Measurements from ENCODE around the gene SLC30A7. TPM values are rescaled to one million over a fixed set of nuclear protein-coding genes. Genes with fewer than 3 reads are reported as not detected.

SLC30A7 gene
- total RNA-seq, result 24.3 and 31.8 TPM in 2 replicates

DNA sequence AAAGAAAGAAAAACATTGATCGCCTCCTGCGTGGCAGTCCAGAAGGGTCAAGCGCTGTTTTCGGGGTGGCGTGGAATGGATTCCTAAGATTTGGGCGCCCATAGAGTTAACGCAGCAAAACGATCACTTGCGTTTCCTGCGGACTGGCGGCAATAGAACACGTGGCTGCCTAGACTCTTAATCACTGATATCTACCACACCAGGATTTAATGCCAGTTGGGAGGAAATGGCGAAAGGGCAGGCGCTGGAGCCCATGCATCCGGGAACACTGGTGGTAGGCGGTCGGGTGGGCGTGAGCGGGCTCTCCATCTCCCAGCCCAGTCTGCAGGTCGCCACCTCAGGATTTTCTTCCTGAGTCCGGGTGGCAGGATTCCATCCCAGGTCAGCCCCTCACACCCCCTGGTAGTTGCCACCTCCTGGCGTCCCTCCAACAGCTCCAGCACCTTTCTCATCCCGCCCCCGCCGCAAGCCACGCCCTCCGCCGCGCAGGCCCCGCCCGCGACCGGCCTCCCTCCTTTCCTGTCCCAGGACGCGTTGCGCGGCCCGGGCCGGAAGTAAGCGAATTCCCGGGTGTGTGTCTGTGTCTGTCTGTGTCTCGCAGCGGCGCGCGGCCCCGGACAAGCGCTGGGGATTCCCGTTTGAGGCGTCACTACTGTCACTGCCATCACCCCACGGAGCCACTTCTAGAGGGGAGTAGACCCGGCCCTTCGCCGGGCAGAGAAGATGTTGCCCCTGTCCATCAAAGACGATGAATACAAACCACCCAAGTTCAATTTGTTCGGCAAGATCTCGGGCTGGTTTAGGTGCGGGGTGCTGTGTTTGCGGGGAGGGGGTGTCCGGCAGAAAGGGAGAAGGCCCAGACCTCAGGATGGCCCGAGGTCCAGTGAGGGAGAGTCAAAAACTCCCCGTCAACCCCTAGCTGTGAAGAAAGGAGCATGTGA lies at the start of gene SLC30A7:
TSS of gene SLC30A7 (plus strand) at position 551 of the 941 bp plus-strand sequence. CDS start at position 724, 173 bp downstream.

DNA sequence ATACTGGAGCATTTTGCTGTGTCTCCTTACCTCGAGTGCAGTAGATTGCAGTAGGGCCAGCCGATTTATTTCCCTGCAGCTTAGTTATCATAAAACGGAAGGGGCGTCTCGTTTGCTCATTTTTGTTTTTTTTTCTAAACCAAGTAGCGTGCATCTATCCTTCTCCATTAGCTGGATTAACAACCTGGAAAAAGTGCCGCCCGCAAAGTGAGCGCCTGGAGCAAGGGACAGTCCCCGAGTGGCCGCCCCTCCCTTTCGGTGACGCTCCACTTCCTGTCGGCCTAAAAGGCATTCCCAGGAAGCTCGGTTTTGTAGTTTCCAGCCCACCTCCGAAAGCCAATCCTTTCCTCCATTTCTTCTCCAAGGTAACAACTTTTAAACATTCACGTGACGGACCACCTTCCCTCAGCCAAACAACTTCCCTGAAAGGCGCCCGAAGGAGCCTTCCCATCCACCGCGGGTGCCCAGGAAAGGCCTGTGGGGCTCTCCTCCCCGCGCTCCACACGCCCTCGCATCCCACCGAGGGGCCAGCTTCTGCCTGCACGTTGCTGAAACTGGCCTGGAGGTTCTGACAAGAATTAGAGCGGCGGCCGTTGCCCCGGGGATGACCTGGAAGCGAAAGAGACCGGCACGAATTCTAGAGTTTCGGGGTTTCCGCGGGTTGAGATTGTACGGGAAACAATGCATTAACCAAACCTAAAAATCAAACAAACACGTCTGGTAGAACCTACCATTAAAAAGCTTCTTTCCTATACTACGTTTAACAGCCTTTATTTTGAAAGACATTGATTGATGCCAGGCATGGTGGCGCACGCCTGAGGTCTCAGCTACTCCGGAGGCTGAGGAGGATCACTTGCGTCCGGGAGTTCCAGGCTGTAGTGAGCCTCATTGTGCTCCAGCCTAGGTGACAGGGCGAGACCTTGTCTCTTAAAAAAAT lies 1.0 kb upstream of the SLC30A7 start, which contains the start of gene EXTL2:
TSS of gene EXTL2 (minus strand) at position 240 of the 937 bp plus-strand sequence. CDS start 6,085 bp downstream, outside the sequence.

DNA sequence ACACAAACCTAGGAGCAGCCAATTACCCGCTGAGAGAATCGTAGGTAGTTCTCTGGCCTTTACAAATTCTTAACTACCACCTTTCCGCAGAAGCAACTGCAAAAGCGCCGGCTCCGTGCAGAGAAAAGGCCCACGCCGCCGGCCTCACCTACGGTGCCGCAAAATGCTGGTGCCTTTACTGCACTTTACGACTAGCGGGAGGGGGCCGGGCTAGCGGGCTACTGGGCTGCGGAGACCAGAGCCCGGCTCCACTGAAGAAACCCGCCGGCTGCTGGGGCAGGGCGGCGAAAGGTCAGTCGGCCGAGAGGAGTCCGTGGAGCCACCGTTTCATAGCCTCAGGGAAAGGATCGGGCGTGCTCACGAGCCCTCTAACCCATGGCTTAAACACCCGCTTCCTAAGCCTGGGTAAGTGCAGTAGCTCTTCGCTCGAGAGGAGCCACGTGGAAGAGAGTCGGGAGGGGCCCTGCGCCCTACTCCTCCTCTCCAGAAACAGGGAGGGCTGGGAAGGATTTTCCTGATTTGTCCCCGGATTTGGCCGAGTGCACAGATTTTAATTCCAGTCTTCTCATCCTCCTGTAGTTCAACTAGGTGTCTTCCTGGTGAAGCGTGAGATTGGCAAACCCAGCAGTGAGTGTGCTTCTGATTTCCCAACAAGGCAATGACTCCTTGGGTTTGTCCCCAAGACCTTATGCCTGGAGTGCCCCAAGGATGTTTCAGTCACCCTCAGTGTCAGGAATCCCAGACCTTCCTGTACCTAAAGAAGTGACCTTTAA lies 130.0 kb downstream of the SLC30A7 start, which contains the start of gene DPH5:
TSS of gene DPH5 (minus strand) at position 128 of the 773 bp plus-strand sequence. CDS start 341 bp downstream, outside the sequence.

Other genes starting within 250 kb of the SLC30A7 start
- gene VCAM1, start 176.3 kb upstream of the SLC30A7 start, total RNA-seq, result 53.9 and 128 TPM in 2 replicates
- 11.4 and 13.2 TPM in 2 replicates for gene EXTL2, start 1.2 kb upstream of the SLC30A7 start, total RNA-seq
- gene DPH5, start 129.7 kb downstream of the SLC30A7 start, total RNA-seq, result 21.7 and 24.8 TPM in 2 replicates